GM21528 (cell line): ENCODE results near the gene NDUFAF8.
"Not testable (repeated sequence)": the region's sequence is repeated elsewhere in the genome, so short reads cannot be mapped to it uniquely, and the experiment has no call there.

Experiments
- ATAC-seq: cut with Tn5 transposase; IDR thresholded peaks from one replicate; pipeline ENCODE4 v1.9.1; 2021; ENCODE audit warnings: mild to moderate bottlenecking, moderate library complexity; ENCODE audit not compliant: unreplicated experiment, low FRiP score

Gene NDUFAF8

GRCh38 chr17:81222620-81222905, 16.6 kb upstream of the NDUFAF8 start:
- no peak for ATAC-seq

- peak; percentile 91 for ATAC-seq
These were observed 16.0 kb upstream of the NDUFAF8 start, which contains the start of gene CEP131 for GRCh38 chr17:81222906-81223761. TSS of gene CEP131 (minus strand) at chr17:81222965. CDS start at chr17:81220056, 2,909 bp downstream.

GRCh38 chr17:81223762-81224130, 15.4 kb upstream of the NDUFAF8 start:
- no peak for ATAC-seq

GRCh38 chr17:81227630-81228029, 11.5 kb upstream of the NDUFAF8 start:
- not testable (repeated sequence) for ATAC-seq

GRCh38 chr17:81228420-81228819, 10.7 kb upstream of the NDUFAF8 start:
- no peak for ATAC-seq

GRCh38 chr17:81228834-81229665, 10.1 kb upstream of the NDUFAF8 start:
- ATAC-seq: no peak

GRCh38 chr17:81229666-81229920, 9.5 kb upstream of the NDUFAF8 start:
- ATAC-seq: no peak

GRCh38 chr17:81230043-81230820, 8.9 kb upstream of the NDUFAF8 start:
- ATAC-seq: no peak

GRCh38 chr17:81231121-81231645, 7.9 kb upstream of the NDUFAF8 start:
- no peak for ATAC-seq

- no peak for ATAC-seq
These were observed 7.1 kb upstream of the NDUFAF8 start for GRCh38 chr17:81231766-81232581.

GRCh38 chr17:81232616-81233241, 6.4 kb upstream of the NDUFAF8 start:
- ATAC-seq: no peak

- ATAC-seq: no peak
These were observed 5.8 kb upstream of the NDUFAF8 start for GRCh38 chr17:81233316-81233715.

GRCh38 chr17:81233811-81234505, 5.2 kb upstream of the NDUFAF8 start:
- ATAC-seq: no peak

- ATAC-seq: no peak
These were observed 4.6 kb upstream of the NDUFAF8 start for GRCh38 chr17:81234506-81234855.

- ATAC-seq: no peak
These were observed 3.9 kb upstream of the NDUFAF8 start for GRCh38 chr17:81234940-81235821.

GRCh38 chr17:81235822-81236740, 3.0 kb upstream of the NDUFAF8 start:
- no peak for ATAC-seq

GRCh38 chr17:81236784-81237183, 2.3 kb upstream of the NDUFAF8 start:
- ATAC-seq: no peak
